T1000 (cell line): Measurements from ENCODE around the gene ARHGEF33.

Source experiments
- DNase-seq: peaks from one replicate; lab custom pipeline; 2025; ENCODE audit warnings: mixed read lengths; lab: John Stamatoyannopoulos, UW

ARHGEF33 gene

GRCh38 chr2:39018638-39019037, 129.0 kb downstream of the ARHGEF33 start:
- no peak for DNase-seq

GRCh38 chr2:39020383-39020782, 130.7 kb downstream of the ARHGEF33 start:
- no peak for DNase-seq

- DNase-seq: no peak
Measured at GRCh38 chr2:39022642-39023235, 133.1 kb downstream of the ARHGEF33 start.

GRCh38 chr2:39023649-39024048, 134.0 kb downstream of the ARHGEF33 start:
- no peak for DNase-seq

GRCh38 chr2:39024833-39025232, 135.2 kb downstream of the ARHGEF33 start:
- no peak for DNase-seq
